Sciatic nerve (tissue), 2 donors: Measurements from ENCODE around the gene PHF23. TPM values are rescaled to one million over a fixed set of nuclear protein-coding genes. Genes with fewer than 3 reads are reported as not detected.
A peak's percentile ranks its signal among the peaks of the same experiment; 100 is the strongest.

Experiments
- ATAC-seq: fragments of 200-7000 bp; cut with Tn5 transposase; one replicate; pipeline ENCODE4 v1.9.1; 2020; ENCODE audit warnings: mild to moderate bottlenecking, moderate library complexity
- DNase-seq: peaks from one replicate; pipeline ENCODE4 v3.0.0-alpha.2; 2020; ENCODE audit warnings: low spot score
- intact Hi-C: fragments of 100-400 bp; cut with DNase I; formaldehyde crosslinking; loops from one replicate; pipeline ENCODE4 v1.14.2; 2022
- total RNA-seq: library from RNA; stranded (reverse); fragmentation: NEBNext Ultra II Directional; extraction: Animal tissue kit (Norgen Biotek cat#: 25700); gene quantifications from one replicate; pipeline ENCODE4 v1.2.1, GENCODE V29; 2021
- donor health status: DM: no; HTN: no; CAD: no.
- donor health status: DM: no; HTN: no; CAD: no.

The PHF23 gene
- total RNA-seq, 1 donor from 2014 or later: 23.8 TPM

DNA sequence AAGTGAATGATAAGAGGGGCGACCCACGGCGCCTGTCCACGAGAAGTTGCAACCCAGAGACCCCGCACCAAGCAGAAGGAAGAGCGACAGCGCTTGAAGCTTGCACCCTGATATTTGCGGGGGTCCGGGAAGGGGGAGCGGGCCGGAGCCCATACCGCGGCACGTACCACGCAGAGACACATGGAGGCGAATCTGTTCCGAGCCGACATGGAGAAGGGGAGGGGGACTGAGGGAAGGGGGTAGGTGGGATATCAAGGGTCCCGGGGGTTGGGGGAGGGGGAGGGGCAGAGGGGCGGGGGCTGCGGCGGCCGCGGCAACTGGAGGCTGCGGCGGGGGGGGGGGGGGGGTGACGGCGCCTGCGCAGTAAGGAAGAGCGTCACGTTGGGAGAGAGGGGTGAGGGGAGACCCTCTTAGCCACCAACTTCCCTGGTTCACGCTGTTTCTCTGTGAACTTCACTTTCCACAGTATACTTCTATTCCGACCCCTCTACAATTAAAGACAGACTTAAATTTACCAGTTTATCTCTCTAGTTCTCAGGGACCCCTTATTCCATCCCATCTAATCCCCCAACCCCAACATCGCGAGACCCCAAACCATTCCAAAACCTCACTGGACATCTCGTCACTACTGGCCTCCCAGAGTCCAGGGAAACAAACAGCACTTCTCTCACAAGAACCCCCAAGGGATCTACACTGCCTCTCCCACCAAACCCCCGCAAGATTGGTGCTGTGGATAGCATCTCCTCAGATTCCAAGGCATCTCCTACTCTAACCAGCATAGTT is 27.6 kb downstream of the PHF23 start:
- DNase-seq (no peak), ATAC-seq (no peak)
- intact Hi-C loops: no loop called here

DNA sequence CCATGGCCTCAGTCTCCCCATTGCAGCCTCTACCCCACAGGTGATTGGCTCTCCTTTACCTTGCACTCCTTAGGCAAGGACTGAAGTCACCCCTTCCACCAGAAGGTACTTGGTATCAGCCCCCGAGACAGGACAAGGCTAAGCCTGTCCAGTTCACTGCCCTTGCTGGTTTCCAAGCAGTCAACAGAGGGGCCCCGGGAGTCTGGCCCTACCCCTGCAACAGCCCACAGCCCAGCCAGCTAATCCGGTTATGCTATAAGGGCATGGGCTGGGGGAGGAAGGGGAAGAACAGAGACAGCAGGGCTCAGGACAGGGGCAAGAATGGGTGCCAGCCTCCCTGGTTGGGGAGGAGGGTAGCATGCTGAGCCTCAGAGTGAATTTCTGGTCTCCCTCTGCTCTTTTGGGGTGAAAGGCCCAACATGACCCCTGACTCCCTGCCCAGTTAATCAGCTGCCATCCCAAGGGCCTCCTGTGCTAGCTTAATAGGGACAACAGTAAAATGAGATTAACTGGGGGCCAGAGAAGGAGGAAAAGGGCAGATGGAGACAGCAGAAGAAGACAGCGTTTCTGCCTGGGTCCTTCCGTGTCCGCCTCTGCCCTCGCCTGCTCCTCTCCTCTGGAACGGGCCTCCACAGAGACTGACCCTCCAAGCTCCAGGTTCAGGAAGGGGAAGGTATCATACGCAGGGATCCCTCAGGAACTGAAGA is 30.4 kb downstream of the PHF23 start:
- DNase-seq (no peak), ATAC-seq (no peak)
- intact Hi-C loops: no loop called here

DNA sequence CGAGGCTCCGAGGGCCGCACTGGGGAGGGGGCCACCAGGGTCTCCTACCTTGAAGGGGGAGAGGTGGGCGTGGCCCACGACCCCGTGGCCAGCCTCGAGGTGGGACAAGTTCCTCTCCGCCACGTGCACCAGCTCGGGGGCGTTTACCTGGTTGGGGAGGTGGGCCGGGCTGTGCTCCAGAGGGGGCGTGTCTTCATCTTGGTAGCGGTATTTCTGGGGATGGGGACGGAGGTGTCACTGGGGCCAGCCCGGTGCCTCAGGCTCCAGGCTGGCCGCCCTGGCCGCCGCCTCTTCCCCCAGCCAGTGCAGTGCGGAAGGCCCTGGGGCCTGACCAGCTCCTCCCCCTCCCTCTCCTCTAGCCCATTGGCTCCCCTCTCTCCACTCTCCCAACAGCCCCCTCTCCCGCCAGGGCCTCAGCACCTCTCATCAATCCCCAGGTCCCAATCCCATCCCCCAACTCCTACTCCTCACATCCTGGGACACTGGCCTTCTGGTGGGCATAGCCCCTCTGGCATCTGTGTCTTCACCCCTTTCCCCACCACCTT is 31.2 kb downstream of the PHF23 start:
- DNase-seq: no peak
- no peak for ATAC-seq
- intact Hi-C loops: no loop called here

DNA sequence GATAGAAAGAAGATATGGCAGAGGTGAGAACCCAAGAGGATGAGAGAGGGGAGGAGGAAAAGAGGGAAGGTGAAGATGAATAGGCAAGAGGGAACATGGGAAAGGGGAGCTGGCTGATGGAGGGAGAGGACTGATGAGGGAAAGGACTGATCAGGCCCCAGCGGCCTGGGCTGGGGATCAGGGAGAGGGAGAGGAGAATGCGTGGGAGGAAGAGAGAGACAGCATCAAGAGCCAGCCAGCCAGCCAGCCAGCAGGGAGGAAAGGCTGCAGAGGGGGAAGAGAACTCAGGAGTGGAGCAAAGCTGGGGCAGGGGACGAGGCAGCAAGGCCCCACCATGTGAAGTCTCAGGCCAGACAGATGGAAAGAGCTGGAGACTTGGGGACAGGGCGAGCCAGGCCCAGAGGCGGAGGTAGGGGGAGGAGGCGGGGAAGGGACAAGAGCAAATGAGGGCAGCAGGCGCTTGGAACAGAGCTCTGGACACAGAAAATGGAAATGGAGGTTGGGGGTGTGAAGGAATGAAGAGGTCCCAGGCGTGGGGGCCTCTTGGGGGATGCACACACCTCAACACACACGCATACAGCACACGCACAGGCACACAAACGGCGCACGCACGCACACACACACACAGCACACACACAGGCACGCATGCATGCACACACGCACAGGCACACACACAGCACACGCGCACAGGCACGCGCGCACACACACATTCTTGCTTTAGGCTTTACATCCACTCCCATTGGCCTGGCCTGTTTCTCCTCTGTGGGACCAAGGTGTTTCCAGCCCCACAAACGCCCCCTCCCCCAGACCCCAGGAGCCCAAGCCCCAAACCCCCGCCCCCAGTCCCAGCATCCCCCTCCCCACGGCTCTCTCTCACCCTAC is 31.9 kb downstream of the PHF23 start:
- no peak for DNase-seq
- intact Hi-C loops: no loop called here
- ATAC-seq: no peak

DNA sequence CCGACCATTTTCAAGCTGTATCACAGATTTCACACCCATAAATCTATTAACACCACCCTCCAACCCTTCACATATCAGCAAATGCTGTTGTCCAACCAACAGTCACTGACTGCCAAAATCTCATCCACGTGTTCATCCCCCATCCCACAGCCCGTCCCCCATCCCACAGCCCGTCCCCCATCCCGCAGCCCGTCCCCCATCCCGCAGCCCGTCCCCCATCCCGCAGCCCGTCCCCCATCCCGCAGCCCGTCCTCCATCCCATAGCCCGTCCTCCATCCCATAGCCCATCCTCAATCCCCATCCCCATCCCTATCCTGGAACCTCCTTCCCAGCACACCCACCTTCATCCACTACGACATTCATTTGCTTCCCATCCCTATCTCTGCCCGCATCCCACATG is 33.7 kb downstream of the PHF23 start:
- intact Hi-C loops: no loop called here
- DNase-seq (no peak), ATAC-seq (peak; percentile 0)

DNA sequence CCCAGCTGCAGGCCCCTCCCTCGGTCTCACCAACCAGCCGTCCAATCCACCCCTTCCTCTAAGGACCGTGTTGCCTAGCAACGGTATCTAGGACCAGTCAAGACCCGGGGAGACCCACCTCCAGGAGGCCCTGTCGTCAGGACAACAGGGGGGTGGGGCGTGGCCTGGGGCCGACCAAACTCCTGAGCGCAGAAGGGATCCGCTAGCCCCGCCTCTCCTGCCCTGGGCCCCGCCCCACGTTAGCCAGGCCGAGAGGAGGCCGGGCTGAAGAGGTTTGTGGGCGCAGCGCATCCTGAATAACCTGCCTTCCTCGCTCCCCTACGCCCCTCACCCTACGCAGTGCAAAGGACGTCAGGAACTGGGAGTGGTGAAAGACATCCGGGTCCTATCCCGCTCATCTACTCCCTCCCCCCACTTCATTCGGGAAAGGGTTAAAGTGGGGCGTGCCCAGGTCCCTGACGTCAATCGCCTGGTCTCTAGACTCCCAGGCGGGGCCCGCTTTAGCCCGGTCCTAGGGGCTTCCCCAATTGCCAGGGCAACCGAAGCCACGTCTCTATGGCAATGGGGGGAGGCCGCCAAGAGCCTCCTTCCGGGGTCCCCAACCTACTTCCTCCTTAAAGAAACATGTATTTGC is 34.3 kb downstream of the PHF23 start:
- ATAC-seq (peak; percentile 93), DNase-seq (peak; percentile 91)
- intact Hi-C loops: no loop called here

DNA sequence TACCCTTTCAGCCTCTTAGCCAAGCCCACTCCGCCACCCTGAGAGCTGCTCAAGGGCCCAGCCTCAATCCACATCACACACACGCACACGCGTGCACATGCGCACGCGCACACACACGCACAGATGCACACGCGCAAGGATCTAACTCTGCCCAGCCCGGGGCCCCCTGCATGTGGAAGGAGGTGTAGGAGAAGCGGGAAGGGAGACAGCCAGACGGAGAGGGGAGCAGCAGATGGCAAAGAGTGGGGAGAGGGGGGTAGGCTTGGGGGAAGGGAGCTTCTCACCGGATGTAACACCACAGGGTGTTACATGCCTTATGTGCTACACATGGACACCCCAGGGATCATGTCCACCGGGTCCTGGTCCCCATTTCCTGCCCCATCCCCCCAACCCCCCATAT is 34.9 kb downstream of the PHF23 start:
- DNase-seq: no peak
- intact Hi-C loops: no loop called here
- peak; percentile 6 for ATAC-seq

DNA sequence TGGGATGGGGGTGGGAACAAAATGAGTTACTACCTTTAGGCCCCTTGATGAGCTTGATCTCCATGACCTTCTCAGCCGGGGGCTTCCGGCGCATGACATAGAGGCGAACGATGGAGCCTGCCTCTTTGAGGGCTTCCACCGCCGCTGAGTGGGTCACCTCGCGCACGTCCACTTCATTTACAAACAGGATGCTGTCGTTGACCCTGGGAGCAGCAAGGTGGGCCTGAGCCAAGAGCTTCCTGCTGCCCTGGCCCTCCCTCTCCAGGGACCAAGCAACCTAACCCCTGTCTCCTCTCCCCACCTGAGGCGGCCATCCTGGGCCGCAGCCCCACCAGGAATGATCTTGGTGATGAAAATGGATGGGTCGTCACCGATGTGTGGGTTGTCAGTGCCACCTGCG is 35.9 kb downstream of the PHF23 start:
- intact Hi-C loops: no loop called here
- DNase-seq (no peak), ATAC-seq (no peak)

DNA sequence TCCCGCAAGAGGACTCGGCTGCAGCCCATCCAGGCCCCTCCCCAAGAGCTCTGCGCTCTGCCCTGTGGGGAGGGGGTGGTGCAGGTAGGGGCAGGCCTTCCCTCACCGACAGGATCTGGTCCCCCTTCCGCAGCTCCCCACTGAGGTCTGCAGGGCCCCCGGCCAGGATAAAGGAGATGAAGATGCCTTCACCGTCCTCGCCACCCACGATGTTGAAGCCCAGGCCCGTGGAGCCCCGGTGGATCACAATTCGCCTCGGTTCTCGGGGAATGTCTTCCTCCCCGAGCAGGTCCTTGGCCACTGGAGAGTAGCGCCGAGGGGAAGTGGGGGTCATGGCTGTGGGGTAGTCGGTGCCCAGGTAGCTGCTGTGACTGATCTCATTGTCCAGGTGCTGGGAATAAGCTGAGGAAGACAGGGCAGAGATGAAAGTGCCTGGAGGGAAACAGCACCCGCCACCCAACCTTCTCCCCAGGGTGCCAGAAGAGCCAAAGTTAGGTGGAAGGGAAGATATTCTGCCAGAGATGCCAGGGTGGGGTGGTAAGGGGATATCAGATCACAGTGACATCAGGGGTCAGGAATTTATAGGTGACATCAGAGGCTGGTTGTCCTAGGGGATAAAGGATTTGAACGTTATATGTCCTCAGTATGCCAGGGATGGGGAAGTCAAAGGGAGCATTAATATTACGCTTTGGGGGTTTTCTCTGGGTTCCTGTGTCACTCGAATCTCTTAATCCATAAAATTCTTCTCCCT is 42.4 kb downstream of the PHF23 start:
- ATAC-seq: no peak
- intact Hi-C loops: no loop called here

DNA sequence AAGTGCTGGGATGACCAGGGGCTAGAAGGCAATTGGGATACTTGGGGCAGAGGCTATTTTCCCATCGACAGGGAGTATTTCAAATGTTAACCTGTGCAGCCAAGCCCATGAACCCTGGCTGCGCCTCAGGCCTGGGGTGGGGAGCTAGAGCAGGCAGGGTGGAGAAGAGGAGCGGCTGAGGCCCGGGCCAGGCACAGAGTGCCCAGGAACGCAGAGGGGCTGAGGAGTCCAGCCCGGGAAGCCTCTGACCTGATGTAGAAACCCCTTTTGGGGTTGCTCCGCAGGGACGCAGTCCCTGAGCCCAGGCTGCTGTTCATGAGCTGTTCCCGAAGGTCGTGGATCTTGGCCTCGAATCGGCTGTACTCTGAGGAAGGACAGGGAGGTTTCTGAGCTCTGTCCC is 43.3 kb downstream of the PHF23 start:
- no peak for DNase-seq
- ATAC-seq: no peak
- intact Hi-C loops: no loop called here

More for the DNA sequence above, 42.4 kb downstream of the PHF23 start:
- DNase-seq: no peak

DNA sequence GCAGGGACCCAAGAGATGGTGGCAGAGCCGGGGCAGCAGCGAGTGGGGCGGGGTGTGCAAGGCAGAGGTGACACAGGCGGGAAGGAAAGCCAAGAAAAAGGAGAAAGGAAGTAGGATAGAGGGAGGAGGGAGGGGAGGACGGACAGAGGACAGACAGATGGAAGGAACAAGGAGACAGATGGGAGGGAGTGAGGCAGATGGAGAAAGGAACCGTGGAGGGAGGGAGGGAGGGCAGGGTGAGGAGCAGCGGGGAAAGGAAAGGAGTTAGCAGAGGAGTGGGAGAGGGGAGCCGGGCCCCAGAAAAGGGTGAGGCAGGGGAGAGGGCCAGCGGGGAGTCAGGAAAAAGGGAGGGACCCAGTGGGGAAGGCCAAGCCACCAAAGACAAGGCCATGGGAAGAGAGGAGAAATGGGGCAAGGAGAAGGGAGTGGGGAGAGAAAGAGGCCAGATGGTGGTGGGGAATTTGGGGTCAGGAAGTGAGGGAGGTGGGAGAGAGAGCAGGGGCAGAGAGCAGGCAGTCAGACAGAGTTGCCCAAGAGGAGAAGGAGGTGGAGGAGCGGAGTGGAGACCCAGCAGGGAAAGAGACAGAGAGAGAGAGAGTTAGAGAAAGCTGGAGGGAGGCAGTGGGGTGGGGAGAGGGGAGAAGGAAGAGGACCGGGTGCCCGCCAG is 46.9 kb downstream of the PHF23 start:
- DNase-seq (no peak), ATAC-seq (no peak)

DNA sequence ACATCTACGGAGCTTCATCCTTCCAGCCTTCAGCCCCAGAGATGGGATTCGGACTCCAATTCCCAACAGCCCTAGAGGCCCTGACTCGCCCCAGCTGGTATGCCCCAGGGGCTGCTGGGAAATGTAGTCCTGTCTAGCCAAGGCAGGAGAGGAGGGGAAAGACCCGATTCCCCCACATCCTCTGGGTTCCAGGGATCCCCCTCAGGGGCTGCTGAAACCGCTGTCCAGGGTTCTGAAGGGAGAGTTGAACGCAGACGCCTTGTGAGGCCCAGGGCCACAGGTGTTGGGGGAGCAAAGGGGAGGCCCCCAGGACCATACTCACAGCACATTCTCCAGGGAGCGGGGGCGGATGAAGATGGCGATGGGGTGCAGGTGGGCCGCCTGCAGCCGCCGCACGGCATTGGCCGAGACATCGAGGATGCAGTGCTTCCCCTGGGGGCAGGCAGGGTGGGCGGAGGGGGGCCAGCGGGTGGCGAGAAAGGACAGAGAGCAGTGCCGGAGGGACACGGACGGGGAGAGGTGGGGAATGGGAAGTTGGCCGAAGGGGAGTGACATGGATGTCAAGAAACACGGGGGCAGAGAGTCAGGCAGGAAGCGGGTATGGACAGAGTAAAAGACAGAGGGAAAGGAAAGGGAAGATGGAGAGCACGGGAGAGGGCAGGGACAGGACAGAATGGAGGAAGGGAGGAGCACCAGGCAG is 47.5 kb downstream of the PHF23 start:
- intact Hi-C loops: no loop called here
- no peak for DNase-seq
- ATAC-seq: peak; percentile 88

More for the DNA sequence above, 46.9 kb downstream of the PHF23 start:
- intact Hi-C loops: no loop called here

DNA sequence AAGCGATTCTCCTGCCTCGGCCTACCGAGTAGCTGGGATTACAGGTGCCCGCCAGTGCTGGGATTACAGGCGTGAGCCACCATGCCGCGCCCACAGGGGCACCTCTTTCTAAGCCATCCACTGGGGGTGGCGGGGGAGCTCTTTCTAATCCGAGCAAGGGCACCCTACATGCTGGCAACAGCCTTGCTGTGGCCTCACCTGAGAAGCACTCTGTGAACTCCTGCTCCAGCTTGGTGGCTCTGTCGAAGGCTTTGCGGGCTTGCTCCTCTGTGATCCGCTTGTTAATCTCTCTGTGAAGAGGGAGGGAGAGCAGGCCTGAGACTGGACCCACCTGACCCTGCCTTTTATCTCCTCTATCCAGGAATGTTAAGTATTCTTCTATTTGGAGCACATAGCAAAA is 48.2 kb downstream of the PHF23 start:
- no peak for DNase-seq
- intact Hi-C loops: no loop called here
- ATAC-seq: peak; percentile 14

DNA sequence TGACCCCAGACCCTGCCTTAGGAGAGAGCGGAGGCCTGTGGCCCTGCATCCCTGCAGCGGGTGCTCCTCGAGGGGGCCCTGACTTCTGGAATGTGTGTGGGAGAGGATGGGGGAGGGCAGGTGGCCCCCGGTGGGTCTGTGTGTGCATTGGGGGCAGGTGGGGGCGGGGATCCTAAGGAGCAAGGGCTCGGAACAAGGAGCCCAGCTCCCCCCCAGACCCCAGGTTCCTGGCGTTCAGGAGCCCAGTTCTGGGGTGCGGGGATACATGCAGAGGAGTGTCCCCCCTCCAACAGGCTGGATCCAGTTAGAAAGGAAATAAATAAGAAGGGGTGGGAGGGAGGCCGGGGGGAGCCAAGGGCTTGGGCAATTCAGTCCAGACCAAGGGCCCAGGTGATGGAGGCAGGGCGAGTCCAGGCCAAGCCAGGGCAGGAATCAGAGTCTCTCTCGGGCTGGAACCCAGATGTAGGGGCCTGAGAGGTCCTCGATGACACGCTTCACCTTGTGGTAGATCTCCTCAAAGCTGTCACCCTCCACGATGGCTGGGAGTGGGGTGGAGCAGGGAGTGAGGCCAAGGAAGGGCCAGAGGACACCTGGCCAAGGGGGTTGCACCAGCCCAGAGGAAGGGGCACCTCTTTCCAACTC is 48.9 kb downstream of the PHF23 start:
- no peak for ATAC-seq

DNA sequence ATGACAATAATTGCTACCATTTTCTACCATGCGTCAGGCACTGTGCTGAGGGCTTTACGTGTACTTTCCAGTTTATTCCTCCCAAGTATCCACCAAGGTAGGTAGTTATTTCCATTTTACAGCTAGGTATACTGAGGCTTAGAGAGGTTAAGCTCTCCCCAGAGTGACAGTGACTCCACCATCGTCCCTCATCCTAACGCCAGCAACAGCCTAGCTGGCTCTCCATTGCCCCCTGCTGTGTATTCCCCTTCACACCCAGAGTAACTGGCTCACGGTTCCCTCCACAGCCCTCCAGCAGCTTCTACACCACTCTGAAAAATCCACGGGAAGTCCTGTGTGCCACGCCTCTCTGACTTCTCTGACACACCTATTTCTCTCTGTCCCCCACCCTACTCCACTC is 53.0 kb downstream of the PHF23 start:
- ATAC-seq: no peak
- intact Hi-C loops: no loop called here
- DNase-seq: no peak

More for the DNA sequence above, 48.9 kb downstream of the PHF23 start:
- no peak for DNase-seq
- intact Hi-C loops: no loop called here
